HepG2 (cell line): ENCODE data around the gene PODXL. TPM values are rescaled to one million over a fixed set of nuclear protein-coding genes. Genes with fewer than 3 reads are reported as not detected.

ENCODE experiments used
- ATAC-seq: fragments of 200-7000 bp; cut with Tn5 transposase; 3 replicates; pipeline ENCODE4 v1.9.1; 2020; ENCODE audit warnings: mild to moderate bottlenecking, moderate library complexity
- BruUV-seq: library from RNA; stranded (reverse); fragments of 400-500 nt; replicated peaks from 2 replicates; lab custom pipeline; 2021; lab: Mats Ljungman, UMichigan
- CTCF ChIA-PET: fragments of 300-600 bp; formaldehyde crosslinking; extraction: SDS; loops from one replicate; lab custom pipeline; 2021; ENCODE audit warnings: low total read pairs, inconsistent platforms, low intra/inter-chr PET ratio; lab: Yijun Ruan, JAX
- POLR2A ChIA-PET: fragments of 350-600 bp; sonication (Branson Sonifier 250); formaldehyde crosslinking; loops from one replicate; lab custom pipeline; 2020; ENCODE audit warnings: antibody characterized with exemption, inconsistent platforms; lab: Yijun Ruan, JAX
- DNase-seq: peaks from one replicate; pipeline ENCODE4 v3.0.0-alpha.2; 2015; ENCODE audit warnings: low spot score
- FAIRE-seq: peaks from 3 replicates; lab custom pipeline; 2011; peaks lifted over from hg19 to GRCh38; lab: Jason Lieb, UNC
- H2AFZ ChIP-seq: one replicate; pipeline ENCODE4 v1.6.1; 2011; ENCODE audit warnings: low read length, inconsistent platforms
- H3K27ac ChIP-seq: fragments of 300-600 bp; 3 replicates; pipeline ENCODE4 v1.8.0; 2011; ENCODE audit warnings: mixed run types, mild to moderate bottlenecking, mixed read lengths, low read length, inconsistent platforms; ENCODE audit not compliant: insufficient read depth; ENCODE audit errors: extremely low read length
- H3K27me3 ChIP-seq, 2 experiments: fragments of 200-600 bp in 1 of 2; 2 replicates in 1 of 2; 3 replicates in 1 of 2; pipeline versions ENCODE4 v1.6.0 to v1.8.0; 2011; ENCODE audit warnings: low read length in 2 of 2, mild to moderate bottlenecking in 2 of 2, moderate library complexity in 2 of 2, inconsistent platforms in 1 of 2; ENCODE audit not compliant: insufficient read depth in 2 of 2, control insufficient read depth in 1 of 2
- H3K36me3 ChIP-seq, 2 experiments: fragments of 200-600 bp in 1 of 2; replicated peaks in 1 of 2; 2 replicates in 1 of 2; 3 replicates in 1 of 2; pipeline versions ENCODE4 v1.5.1 to v1.8.0; 2011; ENCODE audit warnings: low read length in 2 of 2, inconsistent platforms in 1 of 2; ENCODE audit not compliant: insufficient read depth in 2 of 2, control insufficient read depth in 1 of 2
- H3K4me1 ChIP-seq: 2 replicates; pipeline ENCODE4 v1.5.1; 2012; ENCODE audit warnings: low read length, inconsistent platforms; ENCODE audit not compliant: insufficient read depth
- H3K4me2 ChIP-seq: 2 replicates; pipeline ENCODE4 v1.6.0; 2011; ENCODE audit warnings: low read depth, low read length, inconsistent platforms
- H3K4me3 ChIP-seq, 3 experiments: fragments of 200-600 bp in 1 of 3; sonication (generic), shearing (Covaris generic) in 1 of 3; replicated peaks in 1 of 3; 2 replicates each; pipeline ENCODE4 v1.5.1; 2011 to 2016; ENCODE audit warnings: low read length in 3 of 3, inconsistent platforms in 2 of 3, low read depth in 2 of 3, mild to moderate bottlenecking in 2 of 3, control low read depth in 1 of 3, mixed read lengths in 1 of 3; ENCODE audit not compliant: insufficient read depth in 1 of 3
- H3K79me2 ChIP-seq: one replicate; pipeline ENCODE4 v1.6.1; 2011; ENCODE audit warnings: low read length, inconsistent platforms; ENCODE audit not compliant: insufficient read depth
- H3K9ac ChIP-seq: 2 replicates; pipeline ENCODE4 v1.6.0; 2011; ENCODE audit warnings: mild to moderate bottlenecking, low read depth, low read length, inconsistent platforms; ENCODE audit not compliant: insufficient read depth
- H3K9me3 ChIP-seq: 2 replicates; pipeline ENCODE4 v1.5.1; 2012; ENCODE audit warnings: mild to moderate bottlenecking, low read length
- H4K20me1 ChIP-seq: 2 replicates; pipeline ENCODE4 v1.6.0; 2011; ENCODE audit warnings: inconsistent platforms, mild to moderate bottlenecking, low read length, moderate library complexity; ENCODE audit not compliant: insufficient read depth
- HOXA9 ChIP-seq: sonication (generic); formaldehyde crosslinking; IDR thresholded peaks from 2 replicates; pipeline ENCODE4 v1.8.1; 2022; ENCODE audit warnings: missing genetic modification reagents, mild to moderate bottlenecking, moderate library complexity, borderline replicate concordance
- MXD1 ChIP-seq: sonication (generic); formaldehyde crosslinking; IDR thresholded peaks from 2 replicates; pipeline ENCODE4 v1.4.0; 2020; ENCODE audit warnings: mild to moderate bottlenecking, missing genetic modification reagents
- STAT6 ChIP-seq: sonication (generic); formaldehyde crosslinking; IDR thresholded peaks from 2 replicates; pipeline ENCODE4 v1.4.0; 2020; ENCODE audit warnings: missing genetic modification reagents, mild to moderate bottlenecking, borderline replicate concordance
- ZNF253 ChIP-seq: sonication (generic); formaldehyde crosslinking; IDR thresholded peaks from 2 replicates; pipeline ENCODE4 v1.8.0; 2022; ENCODE audit warnings: mild to moderate bottlenecking, missing genetic modification reagents, borderline replicate concordance
- ZNF382 ChIP-seq: sonication (generic); formaldehyde crosslinking; IDR thresholded peaks from 2 replicates; pipeline ENCODE4 v1.5.0; 2020; ENCODE audit warnings: missing genetic modification reagents, mild to moderate bottlenecking, borderline replicate concordance
- ZNF619 ChIP-seq: sonication (generic); formaldehyde crosslinking; IDR thresholded peaks from 2 replicates; pipeline ENCODE4 v1.4.0; 2020; ENCODE audit warnings: mild to moderate bottlenecking, missing genetic modification reagents
- ZNF746 ChIP-seq: sonication (generic); formaldehyde crosslinking; IDR thresholded peaks from 2 replicates; pipeline ENCODE4 v1.8.0; 2022; ENCODE audit warnings: mild to moderate bottlenecking, missing genetic modification reagents
- WGBS: methylation state at CpG from one replicate; pipeline ENCODE4 v1.1.6; 2017; ENCODE audit warnings: low lambda C conversion rate; 5-methylcytosine and 5-hydroxymethylcytosine counted together
- in situ Hi-C: cut with HindIII; loops from 2 replicates; pipeline ENCODE4 v1.10.0; 2017; ENCODE audit warnings: low pct_unique_long_range_greater_than_20kb; ENCODE audit not compliant: extremely low pct_ligation_motif_present
- intact Hi-C: fragments of 100-400 bp; cut with micrococcal nuclease; formaldehyde crosslinking; loops from one replicate; pipeline ENCODE4 v1.10.0; 2022; ENCODE audit not compliant: unreplicated experiment
- polyA plus RNA-seq, 8 experiments: library from polyadenylated mRNA; depleted of rRNA in 3 of 8; stranded (reverse) in 7 of 8; unstranded in 1 of 8; fragments of >200 nt; fragmentation: Illumina TruSeq in 4 of 8; extraction: Trizol in 4 of 8; gene quantifications; 2 replicates each; pipeline versions ENCODE4 v1.2.1 to v1.2.3, GENCODE V29; 2011 to 2016; ENCODE audit warnings: low read depth in 4 of 8, missing spikeins in 1 of 8, mixed read lengths in 1 of 8; ENCODE audit not compliant: insufficient read depth in 1 of 8
- total RNA-seq, 5 experiments: library from RNA; depleted of rRNA; stranded (reverse); fragments of >200 nt; fragmentation: Illumina TruSeq; extraction: Trizol; gene quantifications; 2 replicates each; pipeline ENCODE4 v1.2.3, GENCODE V29; 2016; ENCODE audit warnings: low read depth in 1 of 5

Gene PODXL
- total and polyA plus RNA-seq, 2 of the 13 experiments (the other 11 are each of a cell fraction or from before 2014, with no cell fraction given), result 0.22 to 0.54 TPM

- ChIA-PET CTCF (no interaction called here), POLR2A (no interaction called here)
- Histone ChIP-seq H3K79me2 (no peaks in the 10 kb centered on the region), H2AFZ (no peak overlapping the region), H3K9ac (no peak overlapping the region), H3K4me1 (peaks cover 15% of the 10 kb centered on the region), H3K4me3 (no peak overlapping the region), H3K36me3 (peaks cover 0 to 7% of the 10 kb centered on the region in 2 experiments; a peak in 2 of 5 replicates), H3K4me2 (no peak overlapping the region), H3K27me3 (no peaks in the 10 kb centered on the region), H3K27ac (no peak overlapping the region), H3K9me3 (no peaks in the 10 kb centered on the region), H4K20me1 (0 out of 2 replicates have a peak, but pooled peaks cover 7% of the 10 kb centered on the region)
- BruUV-seq, result no TSS peak
- 87% methylated on average over 2 of the region's 2 CpGs for WGBS
- ATAC-seq (no peak), FAIRE-seq (no peak), DNase-seq (no peak)
- in situ Hi-C loops (no loop called here), intact Hi-C loops (no loop called here)
- TF ChIP-seq ZNF746 (no peak), HOXA9 (CRISPR knock-in tag) (no peak), ZNF619 (no peak), ZNF253 (no peak), STAT6 (CRISPR knock-in tag) (no peak), ZNF382 (CRISPR knock-in tag) (no peak), MXD1 (CRISPR knock-in tag) (no peak)
Observed at GRCh38 chr7:131476740-131477139, 79.7 kb downstream of the PODXL start.
